SW 1271 (cell line): ENCODE data around the gene ABLIM1.

Experiments
- DNase-seq, 2 experiments: peaks; one replicate each; lab custom pipeline; 2025; lab: John Stamatoyannopoulos, UW

Gene ABLIM1

DNA sequence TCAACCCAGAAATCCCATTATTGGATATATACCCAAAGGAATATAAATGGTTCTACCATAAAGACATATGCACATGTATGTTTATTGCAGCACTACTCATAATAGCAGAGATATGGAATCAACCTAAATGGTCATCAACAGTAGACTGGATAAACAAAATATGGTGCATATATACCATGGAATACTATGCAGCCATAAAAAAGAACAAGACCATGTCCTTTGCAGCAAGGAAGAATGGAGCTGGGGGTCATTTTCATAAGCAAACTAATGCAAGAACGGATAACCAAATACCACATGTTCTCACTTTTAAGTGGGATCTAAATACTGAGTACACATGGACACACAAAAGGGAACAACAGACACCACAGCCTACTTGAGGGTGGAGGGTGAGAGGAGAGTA, 251.6 kb downstream of the ABLIM1 start:
- DNase-seq: no peak

DNA sequence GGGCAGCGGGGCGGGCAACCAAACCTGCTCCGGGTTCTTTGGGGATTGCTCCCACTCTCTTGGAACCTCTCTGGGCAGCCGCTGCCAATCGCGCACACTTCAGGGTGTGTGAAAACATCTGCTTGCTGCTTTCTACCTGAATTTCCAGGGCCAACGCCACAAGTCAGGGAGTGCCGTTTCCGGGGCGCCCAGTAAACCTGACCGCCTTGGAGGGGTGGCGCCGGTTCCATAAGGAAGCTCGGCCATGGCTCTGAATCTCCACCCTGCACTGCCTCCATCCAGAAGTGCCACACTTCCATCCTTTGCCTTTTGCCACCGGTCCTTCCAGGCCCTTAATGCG, 253.1 kb downstream of the ABLIM1 start:
- DNase-seq: no peak

DNA sequence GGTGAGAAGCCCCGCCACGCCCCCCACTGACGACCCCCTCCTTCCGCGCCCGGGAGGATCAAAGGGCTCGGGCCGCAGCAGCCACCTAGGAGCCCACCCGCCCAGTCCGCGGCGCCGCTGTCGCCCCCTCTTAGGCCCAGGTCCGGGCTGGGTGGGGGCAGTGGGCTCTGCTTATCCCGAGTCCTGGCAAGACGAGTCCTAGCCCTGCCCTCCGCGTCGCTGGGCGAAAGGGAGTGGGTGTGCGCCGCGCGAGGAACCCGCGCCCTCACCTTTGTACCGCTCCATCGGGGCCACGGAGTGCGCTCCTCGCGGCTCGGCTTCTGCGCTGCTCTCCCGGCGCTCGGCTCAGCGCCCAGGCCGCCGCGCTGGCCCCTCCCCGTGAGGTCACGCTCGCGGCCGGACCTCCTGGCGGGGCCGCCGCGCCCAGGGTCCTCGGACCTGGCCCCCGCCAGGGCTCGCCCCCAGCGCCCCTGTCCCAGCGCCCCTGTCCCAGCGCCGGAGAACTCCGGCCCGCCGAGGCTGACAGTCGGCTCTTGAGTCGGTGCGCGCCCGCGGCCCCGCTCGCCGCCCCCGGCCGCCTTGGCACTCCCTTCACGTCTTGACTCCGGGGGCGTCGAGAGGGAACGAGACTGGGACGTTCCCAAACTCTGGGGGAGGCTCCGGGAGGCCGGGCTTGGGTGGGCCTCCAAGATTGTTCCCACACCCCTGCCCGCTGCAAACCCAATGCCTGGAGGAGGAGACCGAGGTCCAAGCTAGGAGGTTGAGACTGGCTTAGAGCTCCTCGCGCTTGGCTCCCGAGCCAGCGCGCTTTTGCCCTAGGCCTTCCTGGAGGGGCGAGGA, 253.7 kb downstream of the ABLIM1 start, which contains the start of gene AFAP1L2:
Gene AFAP1L2 (minus strand): TSS at position 332 of the 840 bp plus-strand sequence. CDS start 47 bp downstream, at position 285.
- DNase-seq: no peak

DNA sequence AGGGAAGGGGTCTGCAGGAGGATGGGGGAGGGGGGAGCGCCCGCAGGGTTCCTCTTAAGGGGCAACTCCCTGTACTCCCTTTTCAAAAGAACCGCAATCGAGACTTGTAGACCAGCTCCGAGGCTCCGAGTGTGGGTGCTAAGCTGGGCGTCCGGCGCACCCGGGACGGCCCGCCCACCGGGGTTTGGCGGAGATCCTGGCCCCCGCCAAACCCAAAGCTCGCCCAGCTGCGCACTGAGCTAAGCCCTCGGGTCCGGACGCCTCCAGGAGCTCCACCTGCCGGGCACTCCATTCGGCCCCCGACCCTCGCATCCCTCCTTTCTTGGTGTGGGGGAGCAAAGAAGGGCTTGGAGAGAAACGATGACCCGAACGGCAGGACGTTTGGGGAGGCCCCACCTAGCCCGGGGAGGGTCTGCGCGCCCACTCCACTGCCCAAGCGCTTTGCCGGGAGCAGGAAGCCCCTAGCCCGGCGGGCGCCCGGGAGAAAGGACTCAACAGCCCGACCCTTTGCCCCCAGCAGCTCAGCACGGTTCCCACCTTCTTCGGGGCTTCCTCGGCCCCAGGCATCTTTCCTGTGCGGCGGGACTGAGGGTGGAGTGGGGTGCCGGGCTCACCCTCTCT, 254.4 kb downstream of the ABLIM1 start:
- DNase-seq: no peak

DNA sequence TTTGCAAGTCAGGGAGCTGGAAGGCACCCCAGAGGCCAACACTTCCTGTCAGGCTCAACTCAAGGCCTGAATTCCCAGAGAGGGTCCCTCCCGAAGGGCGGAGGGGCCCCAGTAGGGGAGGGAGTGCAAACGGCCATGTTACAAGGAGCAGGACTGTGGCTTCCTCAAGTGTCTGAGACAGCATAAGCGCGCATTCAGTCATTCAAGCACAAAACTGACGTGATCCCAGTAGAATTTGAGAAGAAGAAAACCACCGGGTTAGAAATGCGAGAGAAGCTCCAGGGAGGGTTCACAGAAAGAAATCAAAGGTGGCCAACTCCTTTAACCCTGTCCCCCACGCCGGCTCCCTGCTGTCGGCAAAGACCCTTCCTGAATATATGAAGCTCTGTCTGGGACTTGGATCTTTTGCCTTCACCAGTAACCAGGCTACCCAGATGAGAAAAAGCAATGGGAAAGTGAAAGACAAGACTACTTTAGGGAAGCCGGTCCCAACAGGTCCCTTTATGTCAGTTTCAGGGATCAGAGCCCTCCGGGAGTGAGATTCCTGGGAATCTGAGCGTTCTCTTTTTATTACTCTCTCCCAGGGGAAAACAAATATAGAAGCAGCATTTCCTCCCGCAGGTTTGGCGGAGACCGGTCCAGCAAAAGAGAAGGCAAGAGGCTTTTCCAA, 255.1 kb downstream of the ABLIM1 start:
- no peak for DNase-seq

DNA sequence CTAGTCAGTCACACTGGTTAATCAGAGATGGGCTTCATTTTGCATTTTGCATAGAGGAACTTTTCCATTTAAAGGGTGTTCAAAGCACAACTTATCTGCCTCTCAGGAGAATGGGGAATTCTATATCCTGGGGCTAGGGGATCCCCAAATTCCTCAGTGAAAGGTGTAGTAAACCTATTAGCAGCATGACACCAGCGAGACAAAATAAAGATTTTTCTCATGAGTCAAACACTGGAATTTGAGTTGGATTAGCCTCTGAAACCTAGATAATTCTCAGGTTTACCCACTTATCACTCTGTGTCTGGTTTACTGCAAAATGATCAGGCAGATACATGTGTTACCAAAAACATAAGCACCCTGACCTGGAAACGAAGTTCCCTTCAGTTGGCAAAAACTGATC, 255.8 kb downstream of the ABLIM1 start:
- DNase-seq: no peak

DNA sequence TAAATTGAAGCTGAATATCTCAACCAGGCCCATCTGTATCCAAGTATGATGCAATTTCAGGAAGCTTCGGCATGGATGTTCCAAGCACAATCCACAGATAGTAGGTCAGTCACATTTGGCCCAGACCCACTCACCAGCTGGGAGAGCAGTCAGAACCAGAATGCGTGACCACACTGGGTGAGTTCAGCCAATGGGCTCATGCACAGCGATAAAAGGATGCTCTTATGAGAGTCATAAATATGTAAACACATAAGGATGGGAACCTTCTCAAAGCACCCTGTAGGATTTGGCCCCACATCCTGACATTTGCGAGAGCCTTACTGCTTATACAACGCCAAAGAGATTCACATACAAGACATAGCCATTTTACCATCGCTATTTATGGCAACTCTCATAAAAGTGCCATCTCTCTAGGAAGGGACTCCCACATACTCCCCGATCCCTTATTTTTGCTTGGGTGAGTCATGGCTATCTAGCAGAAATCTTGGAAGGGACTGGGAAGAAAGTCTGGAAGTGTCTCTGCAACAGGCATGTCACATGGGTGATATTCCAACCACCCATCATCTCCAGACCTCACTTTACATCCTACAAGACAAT, 256.8 kb downstream of the ABLIM1 start:
- no peak for DNase-seq

DNA sequence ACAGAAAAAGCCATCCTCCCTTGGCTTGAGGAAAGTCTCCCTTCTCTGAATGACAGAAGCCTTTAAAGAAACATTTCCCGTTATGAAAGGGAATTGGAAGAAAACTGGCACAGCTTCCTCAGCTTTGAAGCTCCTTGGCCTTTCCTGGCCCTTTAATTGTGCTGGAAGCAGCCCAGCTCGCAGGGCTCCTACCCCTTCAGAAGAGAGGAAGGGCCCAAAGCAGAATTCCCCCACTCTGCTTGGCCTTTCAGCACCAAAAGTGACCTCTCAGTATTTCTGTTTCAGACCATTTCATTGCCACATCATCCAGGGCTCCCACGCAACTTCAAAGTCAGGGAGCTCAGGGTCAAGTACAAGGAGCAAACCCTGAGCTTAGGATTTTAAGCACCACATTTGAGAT, 258.0 kb downstream of the ABLIM1 start:
- no peak for DNase-seq

DNA sequence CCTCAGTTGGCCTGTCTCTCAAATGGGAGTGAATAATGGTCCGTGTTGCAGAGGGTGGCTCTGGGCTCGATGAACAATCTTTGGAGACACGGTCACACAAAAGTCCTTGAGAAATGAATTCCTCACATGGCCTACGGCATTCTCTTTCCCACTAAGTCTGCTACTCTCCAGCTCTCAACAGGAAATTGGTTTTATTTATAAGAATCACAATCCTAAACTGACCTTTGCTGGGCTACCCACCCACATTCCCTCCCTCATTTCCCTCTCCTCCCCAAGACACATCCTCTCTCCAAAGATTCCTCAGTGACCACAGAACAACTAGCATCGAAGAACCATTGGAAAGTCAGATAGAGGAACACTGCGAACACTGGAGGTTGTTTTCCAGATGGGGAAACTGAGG, 258.5 kb downstream of the ABLIM1 start:
- DNase-seq: no peak

DNA sequence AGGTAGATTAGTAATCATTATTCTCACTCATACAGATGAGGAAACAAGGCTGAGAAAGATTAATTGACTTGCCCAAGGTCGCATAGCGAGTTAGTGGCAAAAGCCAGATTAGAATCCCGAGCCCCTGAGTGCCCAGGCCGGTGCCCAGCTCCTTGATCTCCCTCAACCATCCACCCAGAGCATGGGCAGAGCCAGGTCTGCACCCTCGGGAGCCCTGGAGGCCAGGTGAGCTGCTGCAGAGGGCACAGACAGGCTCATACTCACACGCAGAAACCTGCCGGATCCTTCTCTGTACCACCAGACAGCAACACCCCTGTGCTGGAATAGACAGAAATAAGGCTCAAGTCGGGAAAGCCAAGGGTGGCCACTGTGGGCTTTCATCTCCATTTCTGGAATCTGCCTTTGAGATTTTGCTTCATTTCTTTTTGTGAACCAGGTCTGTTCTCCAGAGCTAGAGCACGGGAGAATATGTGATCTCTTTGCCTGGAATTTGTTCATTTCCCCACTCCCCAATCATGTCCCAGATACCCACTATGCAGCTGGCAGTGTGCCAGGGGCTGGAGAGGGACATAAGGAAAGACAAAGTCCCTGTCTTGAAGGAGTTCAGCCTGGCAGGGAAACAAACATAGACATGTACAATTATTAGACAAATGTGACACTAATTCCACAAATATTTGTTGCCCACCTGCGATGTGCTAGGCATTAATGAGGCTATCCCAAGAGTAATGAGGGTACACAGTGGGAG, 259.3 kb downstream of the ABLIM1 start:
- DNase-seq: no peak

DNA sequence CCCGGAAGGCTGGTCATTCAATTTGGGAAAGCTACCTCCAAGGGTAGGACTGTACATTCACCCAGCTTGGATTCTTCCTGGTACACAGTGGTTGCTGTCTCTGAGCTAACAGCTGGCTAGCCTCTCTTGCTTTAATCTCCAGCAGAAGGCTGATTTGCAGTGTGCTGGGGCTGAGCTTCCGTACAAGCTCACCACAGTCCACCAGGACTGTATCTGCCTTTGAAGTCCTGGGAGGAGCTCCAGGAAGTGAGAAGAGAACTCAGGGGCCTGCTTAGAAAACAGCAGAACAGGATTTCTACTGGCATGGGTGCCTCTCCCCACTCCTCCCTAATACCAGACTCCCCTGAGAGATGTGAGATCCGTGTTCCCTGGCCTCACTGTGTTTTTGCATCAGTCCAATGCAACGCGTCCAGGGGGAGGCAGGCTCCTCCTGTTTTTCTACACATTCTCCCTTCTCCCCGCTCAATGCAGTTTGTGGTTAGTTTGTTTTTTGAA, 260.4 kb downstream of the ABLIM1 start:
- no peak for DNase-seq

DNA sequence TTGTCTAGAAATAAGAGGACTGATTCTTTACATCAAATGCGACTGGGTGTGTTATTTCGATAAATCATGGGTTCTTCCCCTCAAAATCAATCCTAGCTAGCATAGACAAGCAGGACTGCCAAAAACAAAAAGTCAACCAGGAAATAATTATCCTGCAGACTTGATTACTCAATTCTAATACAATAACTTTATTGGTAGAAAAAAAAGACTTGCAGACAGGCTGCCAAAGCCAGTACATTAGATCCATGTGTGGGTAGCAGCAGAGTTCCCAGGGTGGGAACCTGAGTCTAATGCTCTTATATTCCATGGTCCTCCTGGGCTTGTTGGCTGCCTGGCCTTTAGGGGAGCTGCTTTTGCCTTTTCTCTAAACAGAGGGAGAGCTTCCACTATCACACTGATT, 261.6 kb downstream of the ABLIM1 start:
- no peak for DNase-seq

DNA sequence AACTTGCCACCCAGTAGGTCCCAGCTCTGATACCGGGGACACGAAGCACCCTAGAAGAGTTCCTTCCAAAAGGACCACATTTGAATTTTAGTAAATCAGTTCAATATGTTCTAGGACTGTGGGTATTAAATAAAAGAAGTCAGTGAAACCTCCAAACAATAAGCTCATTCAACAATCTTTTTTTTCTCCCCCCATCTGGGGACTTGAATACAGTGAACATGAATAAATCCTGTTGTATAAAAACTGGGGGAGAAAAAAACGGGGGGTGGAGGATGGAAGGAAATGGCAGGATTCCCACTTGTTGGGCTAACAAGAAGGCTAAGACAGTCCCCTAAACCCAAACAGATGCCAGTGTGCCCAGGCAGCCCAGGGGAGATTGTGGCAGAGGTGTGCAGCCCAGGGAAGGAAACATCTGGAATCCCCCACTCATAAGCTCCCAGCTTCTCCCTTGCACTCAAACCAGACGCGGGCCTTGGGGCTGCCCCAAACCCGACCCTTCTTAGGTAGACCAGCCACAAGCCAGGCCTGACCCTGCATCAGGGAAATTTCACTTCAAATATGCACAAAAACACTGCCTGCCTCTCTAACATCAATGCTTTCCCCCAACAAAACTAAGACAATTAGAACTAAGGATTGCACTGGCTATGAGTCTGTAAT, 262.6 kb downstream of the ABLIM1 start:
- DNase-seq: no peak

DNA sequence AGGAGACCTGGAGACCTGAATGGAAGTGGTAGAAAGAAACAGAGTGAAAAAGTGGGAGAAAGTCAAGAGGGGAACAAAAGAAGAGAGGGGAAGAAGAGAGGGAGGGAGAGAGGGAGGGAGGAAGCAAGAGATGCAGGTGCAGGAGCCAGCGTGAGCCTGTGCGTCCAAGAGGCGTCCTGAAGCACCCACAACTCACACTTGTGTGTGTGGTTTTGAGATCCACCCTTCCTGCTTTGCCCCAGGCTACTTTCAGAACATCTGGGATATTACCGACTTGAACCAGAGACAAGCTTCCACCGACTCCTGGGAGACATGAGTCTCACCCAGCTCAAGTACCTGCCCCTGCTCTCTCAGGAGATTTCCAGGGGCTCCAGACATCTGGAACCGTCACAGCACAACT, 263.5 kb downstream of the ABLIM1 start:
- DNase-seq: no peak

DNA sequence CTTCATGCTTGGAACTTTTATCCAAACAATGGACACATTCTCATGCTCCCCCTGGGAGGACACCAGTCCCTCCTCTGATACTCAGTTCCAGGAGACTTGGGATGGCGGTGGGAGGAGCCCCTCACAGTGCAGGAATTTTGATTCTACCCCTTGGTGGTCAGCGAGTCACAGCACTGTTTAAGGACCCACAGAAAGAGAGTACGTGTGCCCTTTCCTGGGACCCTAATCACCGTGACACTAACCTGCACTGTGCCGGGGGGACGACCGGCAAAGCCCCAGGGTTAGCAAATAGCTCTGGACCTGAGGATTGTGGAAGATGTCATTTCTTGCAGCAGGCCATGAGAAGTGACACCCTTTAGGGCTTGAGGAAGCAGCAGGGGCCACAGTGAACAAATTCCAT, 264.2 kb downstream of the ABLIM1 start:
- DNase-seq: no peak

DNA sequence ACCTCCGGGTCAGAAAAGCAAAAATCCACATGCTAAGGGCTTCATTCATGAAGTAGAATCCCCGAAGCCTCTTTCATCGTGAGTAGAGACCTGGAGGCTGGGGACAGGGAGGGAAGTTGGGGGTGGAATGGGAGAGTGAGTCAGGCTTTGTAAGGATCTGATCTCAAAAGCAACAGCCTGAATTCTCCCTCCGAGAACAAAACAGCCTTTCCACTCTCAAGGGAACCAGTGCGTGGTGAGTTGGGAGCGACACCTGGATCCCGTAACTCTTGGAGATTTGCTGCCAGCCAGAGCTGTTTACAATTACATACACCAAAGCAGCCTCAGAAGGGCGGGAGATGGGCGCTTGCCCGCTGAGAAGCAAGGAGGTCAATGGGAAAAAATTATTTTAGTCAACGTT, 264.6 kb downstream of the ABLIM1 start:
- DNase-seq: no peak

DNA sequence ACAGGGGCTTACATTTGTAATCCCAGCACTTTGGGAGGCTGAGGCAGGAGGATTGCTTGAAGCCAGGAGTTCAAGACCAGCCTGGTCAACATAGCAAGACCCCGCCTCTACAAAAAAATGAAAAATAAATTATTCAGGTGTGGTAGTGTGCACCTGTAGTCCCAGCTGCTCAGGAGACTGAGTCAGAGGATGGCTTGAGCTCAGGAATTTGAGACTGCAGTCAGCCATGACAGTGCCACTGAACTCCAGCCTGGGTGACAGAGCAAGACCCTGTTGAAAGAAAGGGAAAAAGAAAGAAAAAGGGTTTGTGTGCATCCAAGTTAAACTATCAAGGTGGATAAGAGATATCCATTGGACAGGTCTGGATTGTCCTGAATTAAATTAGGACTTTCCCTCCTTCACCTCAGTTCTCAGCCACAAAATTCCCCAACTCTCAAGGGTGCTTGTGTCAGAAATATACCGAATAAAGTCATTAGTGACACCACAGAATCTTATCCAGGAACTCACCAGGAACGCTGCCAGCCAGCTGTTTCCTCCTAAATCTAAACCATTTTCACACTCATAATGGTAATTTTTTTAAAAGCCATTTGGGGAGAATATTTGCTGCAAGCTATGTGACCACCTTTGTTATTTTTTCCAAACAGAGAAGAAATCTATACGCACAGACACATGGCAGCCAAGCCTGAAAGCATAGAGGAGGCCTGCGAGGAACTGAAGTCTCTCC, 265.8 kb downstream of the ABLIM1 start:
- DNase-seq: no peak

DNA sequence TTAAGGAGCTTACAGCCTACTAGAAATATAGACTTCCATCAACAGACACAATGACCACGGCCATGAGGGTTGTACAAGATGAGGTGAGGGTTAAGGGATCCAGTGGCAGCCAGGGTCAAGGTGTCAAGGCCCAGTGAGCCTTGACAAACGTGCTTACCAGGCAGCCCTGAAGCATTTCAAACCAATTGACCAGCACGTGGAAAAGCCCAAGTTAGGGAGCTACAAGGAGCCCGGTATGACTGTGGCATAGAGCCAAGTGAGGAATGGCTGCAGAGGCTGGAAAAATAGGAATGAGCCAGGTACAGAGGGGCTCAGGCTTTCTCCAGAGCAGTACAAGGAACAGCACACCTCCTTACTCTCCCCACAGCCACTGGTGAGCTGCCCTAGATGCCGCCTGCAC, 266.5 kb downstream of the ABLIM1 start:
- no peak for DNase-seq

DNA sequence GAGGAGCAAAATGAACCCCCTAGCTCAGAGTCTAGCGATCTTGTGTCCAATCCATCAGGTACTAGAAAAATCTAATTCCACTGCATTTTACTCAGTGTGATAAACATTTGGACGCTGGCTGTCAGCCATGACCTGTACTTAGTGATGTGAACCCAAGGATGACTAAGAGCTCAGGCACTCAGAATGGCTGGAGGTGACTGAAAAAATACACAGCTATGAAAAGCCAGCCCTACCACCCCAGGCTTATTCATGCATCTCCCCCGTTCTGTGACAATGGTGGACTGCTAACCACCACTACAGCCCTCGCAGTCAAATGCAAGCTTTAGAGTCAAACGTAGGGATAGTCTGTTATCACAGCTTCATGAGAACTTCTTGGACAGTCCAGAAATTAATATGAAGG, 268.6 kb downstream of the ABLIM1 start:
- DNase-seq: peak in 1 of 2 experiments; percentile 13

DNA sequence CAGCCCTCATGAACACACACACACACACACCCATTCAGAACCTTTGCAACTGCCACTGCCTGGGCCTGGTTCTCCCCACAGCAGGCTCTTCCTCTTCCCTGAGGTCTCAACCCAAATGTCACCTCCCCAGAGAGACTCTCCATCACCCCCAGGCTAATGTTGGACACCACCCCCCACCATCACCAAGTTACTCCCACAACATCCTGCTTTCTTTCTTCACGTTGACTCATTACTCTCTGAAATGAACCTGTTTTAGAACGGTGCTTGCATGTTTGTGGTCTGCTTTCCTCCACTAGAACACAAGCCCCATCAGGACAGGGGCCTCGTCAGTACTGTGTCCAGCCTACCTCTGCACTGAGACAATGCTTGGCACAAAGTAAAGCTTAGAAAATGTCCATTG, 269.8 kb downstream of the ABLIM1 start:
- no peak for DNase-seq

DNA sequence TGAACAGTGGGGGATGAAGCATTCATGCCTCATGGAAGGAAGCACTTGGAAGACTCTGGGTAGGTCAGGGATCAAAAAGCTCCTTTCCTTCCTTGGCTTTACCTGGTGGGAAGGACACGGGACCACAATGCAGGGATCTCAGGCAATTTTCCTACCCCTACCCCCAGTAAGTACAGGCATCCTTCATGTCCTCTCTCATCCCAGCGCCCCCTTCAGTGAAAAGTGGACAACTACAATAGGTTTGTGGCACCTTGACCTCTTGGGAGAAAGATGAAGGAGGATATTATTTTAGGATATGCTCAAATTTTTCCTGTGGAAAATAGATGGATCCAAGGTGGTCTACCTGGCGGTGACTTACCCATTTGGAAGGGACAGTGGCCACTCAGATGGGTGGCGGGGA, 270.3 kb downstream of the ABLIM1 start:
- DNase-seq: no peak
